ENCODE measurements around the gene SNRPA1. TPM values are rescaled to one million over a fixed set of nuclear protein-coding genes. Genes with fewer than 3 reads are reported as not detected.

Gene SNRPA1
- total and polyA plus RNA-seq, 12 donors = 16.0 to 65.0 (median 30.0) TPM

- intact Hi-C loops (cut with DNase I) = no loop called here
- TF ChIP-seq POLR2A (IDR thresholded peaks at IDR 0.05) (no peak), CTCF (IDR thresholded peaks at IDR 0.05) (no peak)
- no peaks in the 10 kb centered on the region for H3K36me3 ChIP-seq (replicated peaks in 1 of 2)
- peak overlapping the region in 4 of 5 donors; percentile 6 to 51 (median 34) for H3K27ac ChIP-seq
- peaks cover 0 to 83% of the 10 kb centered on the region in 2 donors for H3K4me1 ChIP-seq (replicated peaks in 1 of 2)
- peak overlapping the region in 1 of 4 donors; percentile 11 for H3K4me3 ChIP-seq
- 79 to 84% (median 81%) methylated on average over 10 of the region's 10 CpGs for WGBS, 4 donors
- no peaks in the 10 kb centered on the region for H3K27me3 ChIP-seq
- H3K9me3 ChIP-seq (replicated peaks in 1 of 3) = no peaks in the 10 kb centered on the region
- DNase-seq = peak in 1 of 7 donors; percentile 6
These were observed 48.0 kb downstream of the SNRPA1 start for GRCh38 chr15:101246824-101247745.

- TF ChIP-seq CTCF (IDR thresholded peaks at IDR 0.05) (no peak), POLR2A (IDR thresholded peaks at IDR 0.05) (no peak)
- intact Hi-C loops (cut with DNase I) = no loop called here
- WGBS, 4 donors = 31 to 47% (median 39%) methylated on average over 6 of the region's 6 CpGs
- H3K4me3 ChIP-seq = peak overlapping the region in 1 of 4 donors; percentile 11
- H3K27ac ChIP-seq = peak overlapping the region in 4 of 5 donors; percentile 6 to 51 (median 34)
- H3K36me3 ChIP-seq (replicated peaks in 1 of 2) = no peaks in the 10 kb centered on the region
- peaks cover 0 to 87% of the 10 kb centered on the region in 2 donors for H3K4me1 ChIP-seq (replicated peaks in 1 of 2)
- no peaks in the 10 kb centered on the region for H3K9me3 ChIP-seq (replicated peaks in 1 of 3)
- DNase-seq = no peak
- H3K27me3 ChIP-seq = no peaks in the 10 kb centered on the region
These were observed 48.7 kb downstream of the SNRPA1 start for GRCh38 chr15:101246391-101246790.

- DNase-seq = no peak
- peaks cover 0 to 92% of the 10 kb centered on the region in 2 donors for H3K4me1 ChIP-seq (replicated peaks in 1 of 2)
- intact Hi-C loops (cut with DNase I) = no loop called here
- no peak overlapping the region for H3K4me3 ChIP-seq
- H3K9me3 ChIP-seq (replicated peaks in 1 of 3) = no peaks in the 10 kb centered on the region
- H3K27me3 ChIP-seq = no peaks in the 10 kb centered on the region
- TF ChIP-seq POLR2A (IDR thresholded peaks at IDR 0.05) = no peak
- no peak for TF ChIP-seq CTCF (IDR thresholded peaks at IDR 0.05)
- WGBS, 4 donors = 94 to 97% (median 96%) methylated on average over 14 of the region's 14 CpGs
- peak overlapping the region in 2 of 5 donors; percentile 8 to 24 for H3K27ac ChIP-seq
- H3K36me3 ChIP-seq (replicated peaks in 1 of 2) = no peaks in the 10 kb centered on the region
These were observed 50.0 kb downstream of the SNRPA1 start for GRCh38 chr15:101244889-101245668.
